CD14-positive monocyte (primary cell): ENCODE results near the gene EEFSEC. TPM values are rescaled to one million over a fixed set of nuclear protein-coding genes. Genes with fewer than 3 reads are reported as not detected.

Source experiments
- DNase-seq, 3 donors: peaks; one replicate each; pipeline ENCODE4 v3.0.0-alpha.2; 2011 to 2022
- H2AFZ ChIP-seq: 2 replicates; pipeline ENCODE4 v1.6.0; 2012; ENCODE audit warnings: mild to moderate bottlenecking, low read depth, low read length, inconsistent platforms; ENCODE audit not compliant: insufficient read depth, poor library complexity, severe bottlenecking
- H3K27ac ChIP-seq, 2 donors: 1 replicate in 1 of 2; 2 replicates in 1 of 2; pipeline ENCODE4 v1.5.1; 2012 to 2013; ENCODE audit warnings: low read length in 2 of 2, control low read depth in 1 of 2, inconsistent platforms in 1 of 2, low read depth in 1 of 2, mild to moderate bottlenecking in 1 of 2
- H3K27me3 ChIP-seq, 2 donors: one replicate each; pipeline versions ENCODE4 v1.6.0 to v1.6.1; 2011 to 2013; ENCODE audit warnings: low read length in 2 of 2; ENCODE audit not compliant: control insufficient read depth in 2 of 2, insufficient read depth in 2 of 2
- H3K36me3 ChIP-seq, 2 donors: replicated peaks in 1 of 2; 1 replicate in 1 of 2; 2 replicates in 1 of 2; pipeline versions ENCODE4 v1.5.1 to v1.6.1; 2012 to 2013; ENCODE audit warnings: low read length in 2 of 2, control low read depth in 1 of 2, inconsistent platforms in 1 of 2, mild to moderate bottlenecking in 1 of 2; ENCODE audit not compliant: insufficient read depth in 2 of 2, control insufficient read depth in 1 of 2
- H3K4me1 ChIP-seq, 2 donors: 1 replicate in 1 of 2; 2 replicates in 1 of 2; pipeline versions ENCODE4 v1.5.1 to v1.6.1; 2012 to 2013; ENCODE audit warnings: low read length in 2 of 2, control low read depth in 1 of 2, inconsistent platforms in 1 of 2, mild to moderate bottlenecking in 1 of 2, moderate library complexity in 1 of 2; ENCODE audit not compliant: insufficient read depth in 2 of 2, control insufficient read depth in 1 of 2
- H3K4me2 ChIP-seq: replicated peaks from 2 replicates; pipeline ENCODE3; 2012; ENCODE audit warnings: low read length, moderate library complexity, mild to moderate bottlenecking; ENCODE audit not compliant: poor library complexity, severe bottlenecking; ENCODE audit errors: extremely low read depth
- H3K4me3 ChIP-seq, 3 experiments: fragments of 200-600 bp in 1 of 3; sonication (generic) in 1 of 3; replicated peaks in 1 of 3; 1 replicate in 2 of 3; 2 replicates in 1 of 3; pipeline ENCODE4 v1.5.1; 2011 to 2013; ENCODE audit warnings: low read length in 3 of 3, mild to moderate bottlenecking in 3 of 3, control low read depth in 2 of 3, low read depth in 2 of 3, inconsistent platforms in 1 of 3, moderate library complexity in 1 of 3
- H3K79me2 ChIP-seq: 2 replicates; pipeline ENCODE4 v1.6.0; 2012; ENCODE audit warnings: mild to moderate bottlenecking, control low read depth, inconsistent platforms, low read length, moderate library complexity; ENCODE audit not compliant: insufficient read depth
- H3K9ac ChIP-seq: 2 replicates; pipeline ENCODE4 v1.6.0; 2017; ENCODE audit warnings: low read length, mild to moderate bottlenecking; ENCODE audit not compliant: insufficient read depth, poor library complexity, severe bottlenecking
- H3K9me3 ChIP-seq, 2 donors: replicated peaks in 1 of 2; 1 replicate in 1 of 2; 2 replicates in 1 of 2; pipeline versions ENCODE4 v1.5.1 to v1.6.1; 2012 to 2013; ENCODE audit warnings: low read length in 2 of 2, control low read depth in 1 of 2; ENCODE audit not compliant: control insufficient read depth in 1 of 2, insufficient read depth in 1 of 2
- H4K20me1 ChIP-seq: 2 replicates; pipeline ENCODE4 v1.6.0; 2012; ENCODE audit warnings: mild to moderate bottlenecking, low read length, control low read depth, moderate library complexity; ENCODE audit not compliant: insufficient read depth
- H3K27ac Mint-ChIP-seq, 7 donors: one replicate each; pipeline ENCODE4 v1.8.0; 2020; ENCODE audit warnings: mild to moderate bottlenecking in 7 of 7, mixed read lengths in 7 of 7, moderate library complexity in 6 of 7, inconsistent platforms in 2 of 7
- H3K27me3 Mint-ChIP-seq, 3 donors: one replicate each; pipeline ENCODE4 v1.8.0; 2021 to 2022; ENCODE audit warnings: low read depth in 3 of 3, mild to moderate bottlenecking in 3 of 3, mixed read lengths in 3 of 3, moderate library complexity in 3 of 3, inconsistent platforms in 1 of 3
- H3K36me3 Mint-ChIP-seq, 2 donors: one replicate each; pipeline ENCODE4 v1.8.0; 2020; ENCODE audit warnings: mixed read lengths in 2 of 2, inconsistent platforms in 1 of 2, mild to moderate bottlenecking in 1 of 2
- H3K4me1 Mint-ChIP-seq: one replicate; pipeline ENCODE4 v1.8.0; 2020; ENCODE audit warnings: mild to moderate bottlenecking, mixed read lengths
- H3K4me3 Mint-ChIP-seq, 2 donors: one replicate each; pipeline ENCODE4 v1.8.0; 2020; ENCODE audit warnings: mild to moderate bottlenecking in 2 of 2, mixed read lengths in 2 of 2, moderate library complexity in 1 of 2
- H3K9me3 Mint-ChIP-seq, 7 donors: one replicate each; pipeline ENCODE4 v1.8.0; 2020 to 2022; ENCODE audit warnings: mixed read lengths in 7 of 7, mild to moderate bottlenecking in 6 of 7, moderate library complexity in 6 of 7, inconsistent platforms in 2 of 7
- WGBS: methylation state at CpG from one replicate; pipeline ENCODE4 v1.1.5; 2013; ENCODE audit warnings: missing lambda C conversion rate; ENCODE audit not compliant: insufficient coverage; 5-methylcytosine and 5-hydroxymethylcytosine counted together
- intact Hi-C, 2 donors: fragments of 100-400 bp; cut with micrococcal nuclease; formaldehyde crosslinking; loops; one replicate each; pipeline versions ENCODE4 v1.15.0 to v1.15.1; 2023
- polyA plus RNA-seq, 3 donors: library from polyadenylated mRNA; depleted of rRNA in 1 of 3; unstranded in 2 of 3; stranded (reverse) in 1 of 3; fragments of 300-500 nt in 2 of 3; fragments of >200 nt in 1 of 3; fragmentation: Illumina TruSeq in 2 of 3; gene quantifications; 1 replicate in 2 of 3; 2 replicates in 1 of 3; pipeline ENCODE4 v1.2.3, GENCODE V29; 2012 to 2021
- TF ChIP-seq, protein P1 (sequence below): fragments of 200-600 bp; IDR thresholded peaks from one replicate; pipeline ENCODE4 v1.8.0; 2022; ENCODE audit warnings: antibody characterized with exemption, mild to moderate bottlenecking

The EEFSEC gene
- polyA plus RNA-seq, 3 donors = 13.3 to 14.9 (median 14.9) TPM

DNA sequence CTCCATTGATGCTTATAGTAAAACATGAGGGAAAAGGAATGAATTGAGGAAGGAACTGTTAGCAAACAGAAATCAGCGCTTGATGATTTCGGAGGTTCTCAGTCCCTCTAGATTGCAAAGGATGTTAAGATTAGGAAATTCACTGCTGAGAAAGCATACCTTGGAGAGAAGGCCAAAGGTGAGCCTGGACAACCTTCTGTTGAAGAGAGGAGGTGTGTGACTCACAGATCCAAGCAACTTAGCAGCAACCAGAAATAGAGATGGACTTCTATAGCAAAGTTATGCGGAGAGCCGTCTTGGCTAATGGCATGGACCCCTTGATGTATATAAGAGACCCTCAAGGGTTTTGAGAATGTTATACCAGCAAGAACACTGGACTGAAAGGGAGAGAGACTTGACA, 114.3 kb downstream of the EEFSEC start:
- peaks cover 56 to 71% of the 10 kb centered on the region in 2 donors for H3K36me3 Mint-ChIP-seq
- no peak overlapping the region for H3K4me3 Mint-ChIP-seq
- H3K27ac Mint-ChIP-seq = no peak overlapping the region

DNA sequence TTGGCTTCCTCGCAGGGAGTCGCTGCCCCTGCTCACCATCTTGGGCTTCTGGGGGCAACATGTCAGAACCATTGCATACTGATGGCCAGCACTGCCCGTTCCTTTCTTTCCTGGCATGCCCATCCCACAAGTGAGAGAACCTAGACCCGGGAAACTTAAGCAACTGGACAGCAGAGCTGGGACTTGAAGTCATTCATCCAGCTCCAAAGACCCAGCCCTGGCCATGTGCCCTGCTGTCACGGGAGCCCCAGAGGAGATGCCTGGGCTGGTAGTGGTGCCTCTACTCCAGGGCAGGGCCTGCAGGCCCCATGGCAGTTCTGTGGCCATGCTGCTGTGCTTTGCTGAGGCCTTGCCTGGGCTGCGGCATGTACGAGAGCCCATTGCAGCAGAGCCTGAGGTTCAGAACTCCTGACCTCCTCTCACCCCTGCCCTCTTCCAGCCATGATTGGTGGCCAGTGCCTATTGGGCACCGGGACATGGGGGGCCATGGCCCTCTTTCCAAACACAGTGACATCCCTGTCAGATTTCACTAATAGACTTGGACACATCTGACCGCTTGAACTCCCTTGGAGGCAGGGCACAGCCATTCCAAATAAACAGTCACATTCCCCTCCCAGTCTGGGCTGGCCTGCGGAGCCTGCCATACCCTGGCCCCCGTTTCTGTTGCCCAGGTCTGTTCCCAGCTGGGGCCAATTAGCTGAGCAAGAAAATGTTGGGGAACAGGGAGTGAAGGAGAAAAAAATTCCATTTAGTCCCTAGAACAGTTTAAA, 115.9 kb downstream of the EEFSEC start:
- H3K36me3 ChIP-seq = peaks cover 23 to 68% of the 10 kb centered on the region in 2 donors
- no peaks in the 10 kb centered on the region for H3K9me3 ChIP-seq
- peak overlapping the region in 1 of 7 donors; percentile 77 for H3K27ac Mint-ChIP-seq
- H3K27me3 ChIP-seq = no peaks in the 10 kb centered on the region
- no peaks in the 10 kb centered on the region for H3K4me1 Mint-ChIP-seq
- H3K79me2 ChIP-seq = no peaks in the 10 kb centered on the region
- WGBS = 97% methylated on average over 8 of the region's 11 CpGs
- no peak overlapping the region for H3K4me3 ChIP-seq
- peaks cover 50 to 58% of the 10 kb centered on the region in 2 donors for H3K36me3 Mint-ChIP-seq
- H3K27ac ChIP-seq = no peak overlapping the region
- H3K27me3 Mint-ChIP-seq = peaks cover 0 to 3% (median 0%) of the 10 kb centered on the region in 3 donors
- intact Hi-C loops = no loop called here
- H3K9ac ChIP-seq = no peak overlapping the region
- no peaks in the 10 kb centered on the region for H4K20me1 ChIP-seq
- H3K4me2 ChIP-seq = no peak overlapping the region
- TF ChIP-seq, protein P1, sequence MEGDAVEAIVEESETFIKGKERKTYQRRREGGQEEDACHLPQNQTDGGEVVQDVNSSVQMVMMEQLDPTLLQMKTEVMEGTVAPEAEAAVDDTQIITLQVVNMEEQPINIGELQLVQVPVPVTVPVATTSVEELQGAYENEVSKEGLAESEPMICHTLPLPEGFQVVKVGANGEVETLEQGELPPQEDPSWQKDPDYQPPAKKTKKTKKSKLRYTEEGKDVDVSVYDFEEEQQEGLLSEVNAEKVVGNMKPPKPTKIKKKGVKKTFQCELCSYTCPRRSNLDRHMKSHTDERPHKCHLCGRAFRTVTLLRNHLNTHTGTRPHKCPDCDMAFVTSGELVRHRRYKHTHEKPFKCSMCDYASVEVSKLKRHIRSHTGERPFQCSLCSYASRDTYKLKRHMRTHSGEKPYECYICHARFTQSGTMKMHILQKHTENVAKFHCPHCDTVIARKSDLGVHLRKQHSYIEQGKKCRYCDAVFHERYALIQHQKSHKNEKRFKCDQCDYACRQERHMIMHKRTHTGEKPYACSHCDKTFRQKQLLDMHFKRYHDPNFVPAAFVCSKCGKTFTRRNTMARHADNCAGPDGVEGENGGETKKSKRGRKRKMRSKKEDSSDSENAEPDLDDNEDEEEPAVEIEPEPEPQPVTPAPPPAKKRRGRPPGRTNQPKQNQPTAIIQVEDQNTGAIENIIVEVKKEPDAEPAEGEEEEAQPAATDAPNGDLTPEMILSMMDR = no peak
- H3K9me3 Mint-ChIP-seq = no peaks in the 10 kb centered on the region
- no peak overlapping the region for H2AFZ ChIP-seq
- H3K4me3 Mint-ChIP-seq = no peak overlapping the region
- no peaks in the 10 kb centered on the region for H3K4me1 ChIP-seq
- no peak for DNase-seq

More for the DNA sequence above, 114.3 kb downstream of the EEFSEC start:
- DNase-seq = no peak
- Histone ChIP-seq H3K4me2 (no peak overlapping the region), H3K79me2 (no peaks in the 10 kb centered on the region), H3K9ac (no peak overlapping the region), H3K27ac (no peak overlapping the region), H4K20me1 (no peaks in the 10 kb centered on the region), H3K4me3 (no peak overlapping the region), H2AFZ (no peak overlapping the region), H3K36me3 (peaks cover 22 to 77% of the 10 kb centered on the region in 2 donors), H3K9me3 (no peaks in the 10 kb centered on the region), H3K27me3 (no peaks in the 10 kb centered on the region), H3K4me1 (no peaks in the 10 kb centered on the region)
- no peaks in the 10 kb centered on the region for H3K9me3 Mint-ChIP-seq
- WGBS = 100% methylated on average over 3 of the region's 4 CpGs
- no peaks in the 10 kb centered on the region for H3K4me1 Mint-ChIP-seq
- TF ChIP-seq, protein P1 = no peak
- H3K27me3 Mint-ChIP-seq = peaks cover 0 to 3% (median 0%) of the 10 kb centered on the region in 3 donors
- intact Hi-C loops = no loop called here
